ENCODE results near the gene SECISBP2L. TPM values are rescaled to one million over a fixed set of nuclear protein-coding genes. Genes with fewer than 3 reads are reported as not detected.
A peak's percentile ranks its signal among the peaks of the same experiment; 100 is the strongest.

The SECISBP2L gene
- 100 to 1,000 TPM in 1 of 2 donors, 10 to 100 TPM in 1; 81.2 to 169 TPM for total RNA-seq
- 10 to 100 TPM; 62.1 to 90.3 TPM for polyA plus RNA-seq (ENCODE audit: insufficient read length in 2 of 2)
- long read RNA-seq, donor 1, full-length matches to known transcripts: 3 of 26 reads
- long read RNA-seq, donor 1, partial matches to known transcripts: 23 of 26 reads
- long read RNA-seq, donor 1, other reads (novel, unspliced or antisense): 0 of 26 reads
- long read RNA-seq, donor 2, full-length matches to known transcripts: 2 of 2 reads
- long read RNA-seq, donor 2, partial matches to known transcripts: 0 of 2 reads
- long read RNA-seq, donor 2, other reads (novel, unspliced or antisense): 0 of 2 reads
- long read RNA-seq, donor 3, partial matches to known transcripts: 0 of 4 reads
- long read RNA-seq, donor 3, other reads (novel, unspliced or antisense): 0 of 4 reads
- long read RNA-seq, donor 4, full-length matches to known transcripts: 3 of 8 reads
- long read RNA-seq, donor 4, partial matches to known transcripts: 5 of 8 reads
- long read RNA-seq, donor 4, other reads (novel, unspliced or antisense): 0 of 8 reads

GRCh38 chr15:49046220-49047102 lies at the start of gene SECISBP2L:
TSS of gene SECISBP2L (minus strand) at chr15:49046446. CDS start at chr15:49046299, 147 bp downstream.
- Histone ChIP-seq H3K27me3 (ENCODE audit: control insufficient read depth, insufficient read depth, low read length) (no peaks in the 10 kb centered on the region), H3K27ac (ENCODE audit: low read depth, low read length) (peak within 1 kb of the TSS; percentile 93), H3K4me1 (ENCODE audit: control insufficient read depth, insufficient read depth, low read length) (peaks cover 3% of the 10 kb centered on the region), H3K36me3 (ENCODE audit: control insufficient read depth, insufficient read depth, low read length) (no peaks in the 10 kb centered on the region), H3K9me3 (ENCODE audit: control insufficient read depth, insufficient read depth, low read length) (no peaks in the 10 kb centered on the region), H3K4me3 (ENCODE audit: low read depth, low read length) (peak within 1 kb of the TSS; percentile 84)
- WGBS (ENCODE audit: insufficient coverage): 4% methylated on average over 46 of the region's 50 CpGs
- DNase-seq (ENCODE audit: low read depth in 4 of 6, low spot score in 6 of 6): peak; percentile 91 to 99 (median 92)

GRCh38 chr15:49094923-49095322 lies 48.7 kb upstream of the SECISBP2L start:
- DNase-seq (ENCODE audit: low read depth in 4 of 6, low spot score in 6 of 6): peak in 1 of 6 donors; percentile 26
- no peaks in the 10 kb centered on the region for H3K27me3 ChIP-seq (ENCODE audit: control insufficient read depth, insufficient read depth, low read length)
- no peaks in the 10 kb centered on the region for H3K9me3 ChIP-seq (ENCODE audit: control insufficient read depth, insufficient read depth, low read length)
- no peaks in the 10 kb centered on the region for H3K36me3 ChIP-seq (ENCODE audit: control insufficient read depth, insufficient read depth, low read length)
- WGBS (ENCODE audit: insufficient coverage): no CpG with 5 or more reads among the region's 1 CpG
- no peak overlapping the region for H3K27ac ChIP-seq (ENCODE audit: low read depth, low read length)
- H3K4me3 ChIP-seq (ENCODE audit: low read depth, low read length): no peak overlapping the region
- H3K4me1 ChIP-seq (ENCODE audit: control insufficient read depth, insufficient read depth, low read length): peaks cover 1% of the 10 kb centered on the region

GRCh38 chr15:49093252-49094105 lies 47.2 kb upstream of the SECISBP2L start:
- Histone ChIP-seq H3K36me3 (ENCODE audit: control insufficient read depth, insufficient read depth, low read length) (no peaks in the 10 kb centered on the region), H3K4me1 (ENCODE audit: control insufficient read depth, insufficient read depth, low read length) (peaks cover 6% of the 10 kb centered on the region), H3K9me3 (ENCODE audit: control insufficient read depth, insufficient read depth, low read length) (no peaks in the 10 kb centered on the region), H3K4me3 (ENCODE audit: low read depth, low read length) (no peak overlapping the region), H3K27ac (ENCODE audit: low read depth, low read length) (no peak overlapping the region), H3K27me3 (ENCODE audit: control insufficient read depth, insufficient read depth, low read length) (no peaks in the 10 kb centered on the region)
- no peak for DNase-seq (ENCODE audit: low read depth in 4 of 6, low spot score in 6 of 6)
- 68% methylated on average over 2 of the region's 4 CpGs for whole genome bisulfite sequencing (ENCODE audit: insufficient coverage)

- no peaks in the 10 kb centered on the region for H3K27me3 ChIP-seq (ENCODE audit: control insufficient read depth, insufficient read depth, low read length)
- DNase-seq (ENCODE audit: low read depth in 4 of 6, low spot score in 6 of 6): peak in 1 of 6 donors; percentile 26
- peak overlapping the region; percentile 81 for H3K27ac ChIP-seq (ENCODE audit: low read depth, low read length)
- WGBS (ENCODE audit: insufficient coverage): 83% methylated on average over 1 of the region's 4 CpGs
- H3K9me3 ChIP-seq (ENCODE audit: control insufficient read depth, insufficient read depth, low read length): no peaks in the 10 kb centered on the region
- H3K36me3 ChIP-seq (ENCODE audit: control insufficient read depth, insufficient read depth, low read length): no peaks in the 10 kb centered on the region
- H3K4me3 ChIP-seq (ENCODE audit: low read depth, low read length): no peak overlapping the region
- peaks cover 9% of the 10 kb centered on the region for H3K4me1 ChIP-seq (ENCODE audit: control insufficient read depth, insufficient read depth, low read length)
These were observed 42.8 kb upstream of the SECISBP2L start for GRCh38 chr15:49088996-49089395.

GRCh38 chr15:49085696-49086459 lies 39.6 kb upstream of the SECISBP2L start:
- H3K36me3 ChIP-seq (ENCODE audit: control insufficient read depth, insufficient read depth, low read length): no peaks in the 10 kb centered on the region
- no peak overlapping the region for H3K4me3 ChIP-seq (ENCODE audit: low read depth, low read length)
- DNase-seq (ENCODE audit: low read depth in 4 of 6, low spot score in 6 of 6): peak in 1 of 6 donors; percentile 7
- H3K27me3 ChIP-seq (ENCODE audit: control insufficient read depth, insufficient read depth, low read length): no peaks in the 10 kb centered on the region
- H3K9me3 ChIP-seq (ENCODE audit: control insufficient read depth, insufficient read depth, low read length): no peaks in the 10 kb centered on the region
- no CpG with 5 or more reads among the region's 5 CpGs for WGBS (ENCODE audit: insufficient coverage)
- peak overlapping the region; percentile 17 for H3K27ac ChIP-seq (ENCODE audit: low read depth, low read length)
- H3K4me1 ChIP-seq (ENCODE audit: control insufficient read depth, insufficient read depth, low read length): peaks cover 9% of the 10 kb centered on the region

GRCh38 chr15:49084285-49084570 lies 38.0 kb upstream of the SECISBP2L start:
- no peak for DNase-seq (ENCODE audit: low read depth in 4 of 6, low spot score in 6 of 6)
- peaks cover 5% of the 10 kb centered on the region for H3K4me1 ChIP-seq (ENCODE audit: control insufficient read depth, insufficient read depth, low read length)
- H3K9me3 ChIP-seq (ENCODE audit: control insufficient read depth, insufficient read depth, low read length): no peaks in the 10 kb centered on the region
- no peaks in the 10 kb centered on the region for H3K36me3 ChIP-seq (ENCODE audit: control insufficient read depth, insufficient read depth, low read length)
- no peak overlapping the region for H3K27ac ChIP-seq (ENCODE audit: low read depth, low read length)
- no CpG with 5 or more reads among the region's 3 CpGs for WGBS (ENCODE audit: insufficient coverage)
- no peaks in the 10 kb centered on the region for H3K27me3 ChIP-seq (ENCODE audit: control insufficient read depth, insufficient read depth, low read length)
- no peak overlapping the region for H3K4me3 ChIP-seq (ENCODE audit: low read depth, low read length)

- WGBS (ENCODE audit: insufficient coverage): 100% methylated on average over 2 of the region's 5 CpGs
- peak in 1 of 6 donors; percentile 7 for DNase-seq (ENCODE audit: low read depth in 4 of 6, low spot score in 6 of 6)
- Histone ChIP-seq H3K27ac (ENCODE audit: low read depth, low read length) (no peak overlapping the region), H3K4me3 (ENCODE audit: low read depth, low read length) (no peak overlapping the region), H3K36me3 (ENCODE audit: control insufficient read depth, insufficient read depth, low read length) (no peaks in the 10 kb centered on the region), H3K9me3 (ENCODE audit: control insufficient read depth, insufficient read depth, low read length) (no peaks in the 10 kb centered on the region), H3K27me3 (ENCODE audit: control insufficient read depth, insufficient read depth, low read length) (no peaks in the 10 kb centered on the region), H3K4me1 (ENCODE audit: control insufficient read depth, insufficient read depth, low read length) (peaks cover 4% of the 10 kb centered on the region)
These were observed 37.4 kb upstream of the SECISBP2L start for GRCh38 chr15:49083401-49084284.

- H3K27me3 ChIP-seq (ENCODE audit: control insufficient read depth, insufficient read depth, low read length): no peaks in the 10 kb centered on the region
- no peaks in the 10 kb centered on the region for H3K36me3 ChIP-seq (ENCODE audit: control insufficient read depth, insufficient read depth, low read length)
- no peaks in the 10 kb centered on the region for H3K9me3 ChIP-seq (ENCODE audit: control insufficient read depth, insufficient read depth, low read length)
- WGBS (ENCODE audit: insufficient coverage): 80% methylated on average over 1 of the region's 1 CpG
- DNase-seq (ENCODE audit: low read depth in 4 of 6, low spot score in 6 of 6): no peak
- no peak overlapping the region for H3K4me3 ChIP-seq (ENCODE audit: low read depth, low read length)
- no peak overlapping the region for H3K27ac ChIP-seq (ENCODE audit: low read depth, low read length)
- H3K4me1 ChIP-seq (ENCODE audit: control insufficient read depth, insufficient read depth, low read length): no peaks in the 10 kb centered on the region
These were observed 36.7 kb upstream of the SECISBP2L start for GRCh38 chr15:49082960-49083359.

All from spinal cord (tissue), 10 donors.